NCI-H2029 treated with DMSO at 0.1 percent for 48 hours (cell line): ENCODE measurements around the gene HMBS.
A peak's percentile ranks its signal among the peaks of the same experiment; 100 is the strongest.
"Not testable (repeated sequence)": the region's sequence is repeated elsewhere in the genome, so short reads cannot be mapped to it uniquely, and the experiment has no call there.

Experiments
- DNase-seq: peaks from one replicate; lab custom pipeline; 2025; lab: John Stamatoyannopoulos, UW

Gene HMBS

GRCh38 chr11:119118946-119119345 is 34.3 kb downstream of the HMBS start:
- no peak for DNase-seq

- DNase-seq = no peak
Observed at GRCh38 chr11:119120639-119121007, 35.9 kb downstream of the HMBS start.

GRCh38 chr11:119121008-119121810 is 36.5 kb downstream of the HMBS start, which contains the start of gene HINFP:
HINFP (plus strand) TSS chr11:119121580; CDS start chr11:119126945, 5,365 bp downstream.
- peak; percentile 90 for DNase-seq

GRCh38 chr11:119121811-119122124 is 37.1 kb downstream of the HMBS start:
- DNase-seq = no peak

DNA sequence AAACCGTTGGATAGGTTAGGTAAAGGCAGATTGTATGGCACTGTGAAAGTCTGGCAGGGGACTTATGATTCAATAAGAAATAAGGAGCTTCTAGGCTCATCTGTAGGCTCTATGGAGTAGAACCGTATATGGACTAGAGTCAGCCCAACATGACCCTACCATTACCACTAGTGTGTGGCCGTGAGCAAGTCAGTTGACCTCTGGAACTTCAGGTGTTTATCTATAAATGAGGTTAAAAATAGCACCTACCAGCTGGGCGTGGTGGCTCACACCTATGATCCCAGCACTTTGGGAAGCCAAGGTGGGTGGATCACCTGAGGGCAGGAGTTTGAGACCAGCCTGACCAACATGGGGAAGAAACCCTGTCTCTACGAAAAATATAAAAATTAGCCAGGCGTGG is 41.1 kb downstream of the HMBS start:
- no peak for DNase-seq

GRCh38 chr11:119126675-119127268 is 42.1 kb downstream of the HMBS start:
- no peak for DNase-seq

- DNase-seq = no peak
Observed at GRCh38 chr11:119130662-119131061, 46.0 kb downstream of the HMBS start.

- DNase-seq = no peak
Observed at GRCh38 chr11:119134389-119134978, 49.8 kb downstream of the HMBS start.

GRCh38 chr11:119139276-119139675 is 54.6 kb downstream of the HMBS start:
- not testable (repeated sequence) for DNase-seq
